PFSK-1 (cell line): ENCODE results near the gene ZNF428.

Experiments used
- FOXP2 ChIP-seq: optimal IDR thresholded peaks from 2 replicates; pipeline ENCODE3; 2011; ENCODE audit warnings: borderline replicate concordance, control low read depth, inconsistent platforms; ENCODE audit not compliant: insufficient read depth; ENCODE audit errors: extremely low read length, extremely low read depth
- POLR2AphosphoS5 ChIP-seq: IDR thresholded peaks from 2 replicates; pipeline ENCODE4 v1.6.1; 2012; ENCODE audit warnings: low read depth, mild to moderate bottlenecking, control low read depth, low read length, moderate library complexity
- SIN3A ChIP-seq: IDR thresholded peaks from 2 replicates; pipeline ENCODE4 v1.6.1; 2012; ENCODE audit warnings: mild to moderate bottlenecking, low read length, moderate library complexity, borderline replicate concordance; ENCODE audit not compliant: insufficient read depth
- TAF1 ChIP-seq: IDR thresholded peaks from 2 replicates; pipeline ENCODE4 v1.6.1; 2012; ENCODE audit warnings: low read length, control low read depth, borderline replicate concordance; ENCODE audit not compliant: insufficient read depth
- TF ChIP-seq, protein P1 (sequence below), 2 experiments: IDR thresholded peaks; 2 replicates each; pipeline versions ENCODE4 v1.6.1 to v1.8.0; 2011 to 2012; ENCODE audit warnings: low read depth in 2 of 2, low read length in 2 of 2, control low read depth in 1 of 2, inconsistent platforms in 1 of 2, mild to moderate bottlenecking in 1 of 2, moderate library complexity in 1 of 2; ENCODE audit not compliant: insufficient read depth in 1 of 2

ZNF428 gene

DNA sequence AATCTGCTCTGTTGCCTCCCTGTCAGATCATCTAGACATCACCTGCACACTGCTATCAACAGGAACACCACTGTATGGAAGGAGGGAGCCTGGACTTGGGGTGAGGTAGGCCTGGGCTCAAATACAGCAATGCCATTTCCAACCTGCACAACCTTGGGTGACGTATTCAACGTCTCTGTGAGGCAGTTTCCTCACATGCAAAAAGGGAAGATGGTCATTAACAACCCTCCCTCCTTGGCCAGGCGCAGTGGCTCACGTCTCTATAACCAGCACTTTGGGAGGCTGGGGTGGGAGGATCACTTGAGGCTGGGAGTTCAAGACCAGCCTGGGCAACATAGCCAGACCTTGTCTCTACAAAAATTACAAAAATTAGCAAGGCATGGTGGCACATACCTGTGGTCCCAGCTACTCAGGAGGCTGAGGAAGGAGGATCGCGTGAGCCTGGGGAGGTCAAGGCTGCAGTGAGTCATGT lies 57.2 kb downstream of the ZNF428 start:
- TF ChIP-seq, protein P1, sequence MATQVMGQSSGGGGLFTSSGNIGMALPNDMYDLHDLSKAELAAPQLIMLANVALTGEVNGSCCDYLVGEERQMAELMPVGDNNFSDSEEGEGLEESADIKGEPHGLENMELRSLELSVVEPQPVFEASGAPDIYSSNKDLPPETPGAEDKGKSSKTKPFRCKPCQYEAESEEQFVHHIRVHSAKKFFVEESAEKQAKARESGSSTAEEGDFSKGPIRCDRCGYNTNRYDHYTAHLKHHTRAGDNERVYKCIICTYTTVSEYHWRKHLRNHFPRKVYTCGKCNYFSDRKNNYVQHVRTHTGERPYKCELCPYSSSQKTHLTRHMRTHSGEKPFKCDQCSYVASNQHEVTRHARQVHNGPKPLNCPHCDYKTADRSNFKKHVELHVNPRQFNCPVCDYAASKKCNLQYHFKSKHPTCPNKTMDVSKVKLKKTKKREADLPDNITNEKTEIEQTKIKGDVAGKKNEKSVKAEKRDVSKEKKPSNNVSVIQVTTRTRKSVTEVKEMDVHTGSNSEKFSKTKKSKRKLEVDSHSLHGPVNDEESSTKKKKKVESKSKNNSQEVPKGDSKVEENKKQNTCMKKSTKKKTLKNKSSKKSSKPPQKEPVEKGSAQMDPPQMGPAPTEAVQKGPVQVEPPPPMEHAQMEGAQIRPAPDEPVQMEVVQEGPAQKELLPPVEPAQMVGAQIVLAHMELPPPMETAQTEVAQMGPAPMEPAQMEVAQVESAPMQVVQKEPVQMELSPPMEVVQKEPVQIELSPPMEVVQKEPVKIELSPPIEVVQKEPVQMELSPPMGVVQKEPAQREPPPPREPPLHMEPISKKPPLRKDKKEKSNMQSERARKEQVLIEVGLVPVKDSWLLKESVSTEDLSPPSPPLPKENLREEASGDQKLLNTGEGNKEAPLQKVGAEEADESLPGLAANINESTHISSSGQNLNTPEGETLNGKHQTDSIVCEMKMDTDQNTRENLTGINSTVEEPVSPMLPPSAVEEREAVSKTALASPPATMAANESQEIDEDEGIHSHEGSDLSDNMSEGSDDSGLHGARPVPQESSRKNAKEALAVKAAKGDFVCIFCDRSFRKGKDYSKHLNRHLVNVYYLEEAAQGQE (IDR thresholded peaks at IDR 0.05; ENCODE audit: insufficient read depth in 1 of 2, low read depth in 2 of 2, low read length in 2 of 2): no peak
- TF ChIP-seq SIN3A (no peak), TAF1 (no peak), POLR2AphosphoS5 (no peak), FOXP2 (no peak)

DNA sequence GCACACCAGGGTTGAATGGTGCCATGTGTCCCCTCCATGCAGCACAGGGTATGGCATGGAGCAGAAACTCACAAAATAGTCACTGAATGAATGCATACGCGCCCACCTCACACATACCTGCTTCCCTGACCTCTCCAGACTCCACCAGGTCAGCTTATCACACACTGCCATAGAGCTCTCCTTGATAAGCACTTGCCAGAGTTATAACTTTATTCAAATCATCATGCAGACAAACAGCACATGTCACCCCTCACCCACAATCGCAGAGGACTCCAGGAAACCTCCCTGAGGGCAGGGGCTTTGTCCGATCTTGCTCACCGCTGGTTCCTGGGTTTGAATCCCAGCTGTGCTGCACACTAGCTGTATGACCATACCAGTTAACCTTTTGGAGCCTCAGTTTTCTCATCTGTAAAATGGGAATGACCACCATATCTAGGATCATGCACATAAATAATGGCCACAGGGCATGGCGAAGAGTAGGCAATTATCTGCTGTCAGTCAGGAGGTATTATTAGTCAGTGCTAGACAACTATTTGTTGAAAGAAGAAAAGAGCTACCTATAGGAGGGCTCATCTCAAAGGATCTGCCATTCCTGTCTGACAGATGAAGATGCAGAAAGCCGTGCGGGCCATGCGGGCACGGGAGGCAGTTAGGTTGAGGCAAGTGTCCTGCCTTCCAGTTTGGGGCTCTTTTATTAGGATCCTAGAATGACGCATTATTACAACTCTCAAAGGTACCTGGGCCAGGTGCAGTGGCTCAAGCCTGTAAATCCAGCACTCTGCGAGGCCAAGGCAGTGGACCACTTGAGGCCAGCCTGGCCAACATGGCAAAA lies 58.1 kb downstream of the ZNF428 start:
- TF ChIP-seq POLR2AphosphoS5: no peak
- TF ChIP-seq, protein P1 (IDR thresholded peaks at IDR 0.05; ENCODE audit: insufficient read depth in 1 of 2, low read depth in 2 of 2, low read length in 2 of 2): no peak
- TF ChIP-seq SIN3A: no peak
- TF ChIP-seq TAF1: no peak
- no peak for TF ChIP-seq FOXP2

GRCh38 chr19:43560687-43561086 lies 58.7 kb downstream of the ZNF428 start:
- no peak for TF ChIP-seq FOXP2
- TF ChIP-seq TAF1: no peak
- TF ChIP-seq, protein P1 (IDR thresholded peaks at IDR 0.05; ENCODE audit: insufficient read depth in 1 of 2, low read depth in 2 of 2, low read length in 2 of 2): no peak
- no peak for TF ChIP-seq SIN3A
- TF ChIP-seq POLR2AphosphoS5: no peak
